ENCODE results near the gene CCNY. TPM values are rescaled to one million over a fixed set of nuclear protein-coding genes. Genes with fewer than 3 reads are reported as not detected.

Gene CCNY
- total and polyA plus RNA-seq, 2 donors (not counting 1 experiment from before 2014, with no cell fraction given), result 34.1 to 64.9 TPM

GRCh38 chr10:35605191-35605590 lies 268.9 kb downstream of the CCNY start, which contains the start of gene GJD4:
Gene GJD4 (plus strand): TSS chr10:35605341. CDS start chr10:35605568, 227 bp downstream.
- Histone ChIP-seq H3K27me3 (replicated peaks in 1 of 4; ENCODE audit: control extremely low read depth in 1 of 4, control insufficient read depth in 3 of 4, insufficient read depth in 4 of 4, low read length in 3 of 4) (peaks cover 0 to 47% (median 20%) of the 10 kb centered on the region in 4 experiments), H4K20me1 (ENCODE audit: control insufficient read depth, insufficient read depth, low read length, poor library complexity, severe bottlenecking) (no peaks in the 10 kb centered on the region), H3K4me1 (ENCODE audit: control insufficient read depth in 2 of 2, insufficient read depth in 2 of 2, low read length in 2 of 2) (peaks cover 3 to 7% of the 10 kb centered on the region in 2 donors), H3K9me3 (ENCODE audit: control extremely low read depth in 1 of 3, control insufficient read depth in 2 of 3, insufficient read depth in 1 of 3, low read length in 2 of 3) (peaks cover 0 to 31% (median 5%) of the 10 kb centered on the region in 3 donors), H3K36me3 (replicated peaks in 1 of 2; ENCODE audit: control extremely low read depth in 1 of 2, control insufficient read depth in 1 of 2, extremely low read depth in 1 of 2, insufficient read depth in 2 of 2, low read length in 1 of 2) (no peaks in the 10 kb centered on the region), H3K27ac (ENCODE audit: low read length in 2 of 2) (no peak within 1 kb of the TSS), H3K4me3 (ENCODE audit: control extremely low read depth in 1 of 5, extremely low read depth in 1 of 5, insufficient read depth in 1 of 5, low read depth in 2 of 5, low read length in 4 of 5) (no peak within 1 kb of the TSS), H3K79me2 (ENCODE audit: control insufficient read depth, insufficient read depth, low read length) (no peaks in the 10 kb centered on the region), H2AFZ (ENCODE audit: insufficient read depth, low read depth, low read length, poor library complexity, severe bottlenecking) (no peak within 1 kb of the TSS), H3K4me2 (replicated peaks; ENCODE audit: low read depth, low read length, poor library complexity, severe bottlenecking) (no peak within 1 kb of the TSS), H3K9ac (ENCODE audit: low read length) (no peak within 1 kb of the TSS)
- peaks cover 3% of the 10 kb centered on the region for H3K9me3 Mint-ChIP-seq (ENCODE audit: insufficient read depth)
- ChIA-PET POLR2A (no interaction called here), CTCF (no interaction called here)
- H3K4me3 Mint-ChIP-seq, result no peak within 1 kb of the TSS
- intact Hi-C loops (cut with micrococcal nuclease), result no loop called here
- no peak for DNase-seq
- 72% methylated on average over 4 of the region's 8 CpGs for WGBS (ENCODE audit: insufficient coverage)
- H3K4me1 Mint-ChIP-seq, result peaks cover 12% of the 10 kb centered on the region
- no peak within 1 kb of the TSS for H3K27ac Mint-ChIP-seq
- no peak for ATAC-seq (ENCODE audit: low read depth)
- peaks cover 57% of the 10 kb centered on the region for H3K27me3 Mint-ChIP-seq
- no peak for TF ChIP-seq EZH2 (IDR thresholded peaks at IDR 0.05; ENCODE audit: borderline replicate concordance, insufficient read depth, low read depth, low read length, poor library complexity, severe bottlenecking)
- TF ChIP-seq CTCF (IDR thresholded peaks at IDR 0.05), result no peak

- H3K4me3 ChIP-seq (ENCODE audit: control extremely low read depth in 1 of 5, extremely low read depth in 1 of 5, insufficient read depth in 1 of 5, low read depth in 2 of 5, low read length in 4 of 5), result no peak overlapping the region
- no CpG with 5 or more reads among the region's 6 CpGs for WGBS (ENCODE audit: insufficient coverage)
- H3K4me2 ChIP-seq (replicated peaks; ENCODE audit: low read depth, low read length, poor library complexity, severe bottlenecking), result no peak overlapping the region
- H2AFZ ChIP-seq (ENCODE audit: insufficient read depth, low read depth, low read length, poor library complexity, severe bottlenecking), result no peak overlapping the region
- ATAC-seq (ENCODE audit: low read depth) (no peak), DNase-seq (no peak)
- H3K27me3 ChIP-seq (replicated peaks in 1 of 4; ENCODE audit: control extremely low read depth in 1 of 4, control insufficient read depth in 3 of 4, insufficient read depth in 4 of 4, low read length in 3 of 4), result peaks cover 0 to 53% (median 19%) of the 10 kb centered on the region in 4 experiments
- CTCF ChIA-PET, result no interaction called here
- peaks cover 12% of the 10 kb centered on the region for H3K4me1 Mint-ChIP-seq
- peaks cover 3 to 7% of the 10 kb centered on the region in 2 donors for H3K4me1 ChIP-seq (ENCODE audit: control insufficient read depth in 2 of 2, insufficient read depth in 2 of 2, low read length in 2 of 2)
- H3K4me3 Mint-ChIP-seq, result no peak overlapping the region
- POLR2A ChIA-PET, result no interaction called here
- no peak overlapping the region for H3K27ac Mint-ChIP-seq
- no peak overlapping the region for H3K27ac ChIP-seq (ENCODE audit: low read length in 2 of 2)
- no peaks in the 10 kb centered on the region for H3K79me2 ChIP-seq (ENCODE audit: control insufficient read depth, insufficient read depth, low read length)
- peaks cover 0 to 26% (median 0%) of the 10 kb centered on the region in 3 donors for H3K9me3 ChIP-seq (ENCODE audit: control extremely low read depth in 1 of 3, control insufficient read depth in 2 of 3, insufficient read depth in 1 of 3, low read length in 2 of 3)
- no peaks in the 10 kb centered on the region for H4K20me1 ChIP-seq (ENCODE audit: control insufficient read depth, insufficient read depth, low read length, poor library complexity, severe bottlenecking)
- no peak for TF ChIP-seq EZH2 (IDR thresholded peaks at IDR 0.05; ENCODE audit: borderline replicate concordance, insufficient read depth, low read depth, low read length, poor library complexity, severe bottlenecking)
- no peak for TF ChIP-seq CTCF (IDR thresholded peaks at IDR 0.05)
- H3K36me3 ChIP-seq (replicated peaks in 1 of 2; ENCODE audit: control extremely low read depth in 1 of 2, control insufficient read depth in 1 of 2, extremely low read depth in 1 of 2, insufficient read depth in 2 of 2, low read length in 1 of 2), result no peaks in the 10 kb centered on the region
- no peak overlapping the region for H3K9ac ChIP-seq (ENCODE audit: low read length)
- H3K9me3 Mint-ChIP-seq (ENCODE audit: insufficient read depth), result peaks cover 2% of the 10 kb centered on the region
- peaks cover 51% of the 10 kb centered on the region for H3K27me3 Mint-ChIP-seq
- intact Hi-C loops (cut with micrococcal nuclease), result no loop called here
Measured at GRCh38 chr10:35606430-35606829, 270.1 kb downstream of the CCNY start.
